GM12892 (cell line): Measurements from ENCODE around the gene TRMT1.

Experiments
- DNase-seq: peaks from one replicate; pipeline ENCODE4 v3.0.0; 2011; ENCODE audit not compliant: insufficient read length
- FAIRE-seq: peaks from 2 replicates; lab custom pipeline; 2011; peaks lifted over from hg19 to GRCh38; lab: Jason Lieb, UNC
- POLR2A ChIP-seq: IDR thresholded peaks from 2 replicates; pipeline ENCODE4 v1.6.1; 2011; ENCODE audit warnings: low read depth, low read length, control low read depth
- POLR2AphosphoS5 ChIP-seq: IDR thresholded peaks from 2 replicates; pipeline ENCODE4 v1.6.1; 2011; ENCODE audit warnings: low read depth, low read length, control low read depth
- TAF1 ChIP-seq: IDR thresholded peaks from 2 replicates; pipeline ENCODE4 v1.6.1; 2011; ENCODE audit warnings: low read depth, mild to moderate bottlenecking, control low read depth, low read length, borderline replicate concordance

TRMT1 gene

GRCh38 chr19:13146763-13147563 is 30.4 kb upstream of the TRMT1 start:
- FAIRE-seq (no peak), DNase-seq (no peak)
- no peak for TF ChIP-seq TAF1
- TF ChIP-seq POLR2A: no peak

- no peak for FAIRE-seq
- DNase-seq: no peak
- no peak for TF ChIP-seq TAF1
- no peak for TF ChIP-seq POLR2AphosphoS5
- TF ChIP-seq POLR2A: no peak
Observed at GRCh38 chr19:13139633-13140311, 23.2 kb upstream of the TRMT1 start.

GRCh38 chr19:13138916-13139198 is 22.3 kb upstream of the TRMT1 start:
- FAIRE-seq: no peak

GRCh38 chr19:13138171-13138915 is 21.8 kb upstream of the TRMT1 start:
- TF ChIP-seq TAF1 (no peak), POLR2A (no peak), POLR2AphosphoS5 (no peak)
- DNase-seq (no peak), FAIRE-seq (no peak)

More at GRCh38 chr19:13138916-13139198, 22.3 kb upstream of the TRMT1 start:
- no peak for TF ChIP-seq TAF1
- no peak for TF ChIP-seq POLR2AphosphoS5
- no peak for TF ChIP-seq POLR2A
- DNase-seq: no peak

GRCh38 chr19:13137290-13137794 is 20.8 kb upstream of the TRMT1 start:
- DNase-seq: no peak
- no peak for FAIRE-seq
- TF ChIP-seq POLR2A (no peak), POLR2AphosphoS5 (no peak), TAF1 (no peak)

- FAIRE-seq (no peak), DNase-seq (no peak)
- TF ChIP-seq TAF1 (no peak), POLR2AphosphoS5 (no peak), POLR2A (no peak)
Observed at GRCh38 chr19:13135068-13136062, 18.8 kb upstream of the TRMT1 start.

GRCh38 chr19:13134626-13135025 is 18.1 kb upstream of the TRMT1 start:
- FAIRE-seq (no peak), DNase-seq (no peak)
- no peak for TF ChIP-seq POLR2AphosphoS5

GRCh38 chr19:13133241-13133870 is 16.8 kb upstream of the TRMT1 start:
- no peak for FAIRE-seq
- no peak for DNase-seq
- no peak for TF ChIP-seq TAF1
- no peak for TF ChIP-seq POLR2A
- TF ChIP-seq POLR2AphosphoS5: no peak

- DNase-seq (no peak), FAIRE-seq (no peak)
- TF ChIP-seq POLR2AphosphoS5 (no peak), TAF1 (no peak), POLR2A (no peak)
Observed at GRCh38 chr19:13132471-13133180, 16.1 kb upstream of the TRMT1 start.
